Fibroblast of skin of left quadriceps (primary cell): ENCODE measurements around the gene CEP112.
A peak's percentile ranks its signal among the peaks of the same experiment; 100 is the strongest.

Source experiments
- DNase-seq, 2 experiments: peaks; one replicate each; pipeline ENCODE4 v3.0.0-alpha.2; 2013; ENCODE audit warnings: low read depth in 2 of 2

The CEP112 gene

DNA sequence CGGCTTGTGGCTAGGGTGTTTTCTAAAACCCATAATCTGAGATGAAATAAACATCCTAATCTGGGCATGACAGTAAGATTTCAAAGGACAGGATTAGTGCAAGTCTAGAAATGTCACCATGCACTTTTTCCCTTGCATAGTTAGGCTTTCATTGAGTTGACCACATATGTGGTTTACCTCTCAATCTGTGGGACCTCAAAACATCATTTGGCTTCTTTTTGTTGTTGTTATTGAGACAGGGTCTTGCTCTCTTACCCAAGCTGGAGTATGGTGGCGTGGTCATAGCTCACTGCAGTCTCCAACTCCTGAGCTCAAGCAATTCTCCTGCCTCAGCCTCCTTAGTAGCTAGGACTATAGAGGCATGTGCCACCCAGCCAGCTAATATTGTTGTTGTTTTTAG is 197.8 kb downstream of the CEP112 start:
- no peak for DNase-seq

GRCh38 chr17:65990593-65990992 is 201.3 kb downstream of the CEP112 start:
- DNase-seq: no peak

- no peak for DNase-seq
Measured at GRCh38 chr17:65988451-65988850, 203.5 kb downstream of the CEP112 start.

- peak in 1 of 2 experiments; percentile 4 for DNase-seq
Measured at GRCh38 chr17:65987988-65988387, 203.9 kb downstream of the CEP112 start.

DNA sequence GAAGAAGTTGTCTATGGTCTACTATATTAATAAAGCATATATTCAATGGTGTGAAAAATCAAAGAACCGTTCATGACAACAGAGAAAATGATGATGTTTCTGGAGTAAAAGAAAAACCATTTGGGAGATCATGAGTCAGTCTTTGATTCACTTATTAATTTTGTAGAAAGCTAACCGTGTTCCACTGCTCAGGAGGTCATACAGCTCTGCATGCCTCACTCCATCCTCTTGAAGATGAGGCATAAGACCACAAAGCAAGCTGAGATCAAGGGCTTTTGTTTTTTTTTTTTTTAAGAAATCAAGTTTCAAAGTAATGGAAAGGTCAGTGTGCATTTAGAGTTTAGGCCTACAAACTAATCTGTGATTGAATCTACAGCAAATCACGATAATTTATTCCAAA is 206.4 kb downstream of the CEP112 start:
- DNase-seq: no peak

GRCh38 chr17:65984299-65984698 is 207.6 kb downstream of the CEP112 start:
- no peak for DNase-seq

- peak; percentile 53 to 54 for DNase-seq
Measured at GRCh38 chr17:65978871-65979270, 213.1 kb downstream of the CEP112 start.

GRCh38 chr17:65977041-65977440 is 214.9 kb downstream of the CEP112 start:
- DNase-seq: peak in 1 of 2 experiments; percentile 4

DNA sequence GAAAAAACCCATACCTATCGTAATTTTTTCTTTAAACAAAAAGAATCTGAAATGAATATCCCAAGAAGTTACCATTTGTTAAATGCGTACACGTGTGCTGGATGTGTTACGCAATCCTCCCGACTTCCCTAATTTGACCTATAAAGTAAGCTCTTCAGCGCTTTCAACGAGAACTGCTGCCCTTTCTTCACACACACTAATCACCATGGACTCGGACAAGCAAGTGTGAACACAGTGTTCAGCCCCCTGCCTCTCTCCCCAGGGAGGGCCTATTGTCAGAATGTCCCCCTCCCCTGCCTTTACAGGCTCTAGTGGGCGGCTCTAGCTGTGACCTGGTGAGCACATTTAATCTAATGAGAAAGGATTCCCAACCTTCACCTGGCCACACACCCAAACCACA is 216.1 kb downstream of the CEP112 start:
- DNase-seq: no peak

- DNase-seq: no peak
Measured at GRCh38 chr17:65973237-65973636, 218.7 kb downstream of the CEP112 start.

DNA sequence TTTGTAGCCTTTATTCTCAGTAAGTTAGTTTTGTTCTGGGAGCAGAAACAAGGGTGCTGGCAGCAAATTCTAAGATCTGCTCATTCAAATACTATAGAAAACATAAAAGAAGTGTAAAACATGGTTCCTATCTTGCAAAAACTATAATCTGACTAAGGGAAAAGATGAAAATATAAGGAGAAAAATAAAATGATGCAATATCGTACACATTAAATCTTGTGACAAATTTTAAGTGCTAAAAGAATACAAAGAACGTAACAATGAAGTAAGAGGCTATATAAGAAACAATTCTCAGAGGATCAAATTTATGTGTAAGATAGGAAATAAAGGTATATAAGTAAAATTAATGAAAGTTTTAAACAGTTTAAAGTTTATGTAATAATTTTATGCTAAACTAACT is 224.6 kb downstream of the CEP112 start:
- DNase-seq: no peak

DNA sequence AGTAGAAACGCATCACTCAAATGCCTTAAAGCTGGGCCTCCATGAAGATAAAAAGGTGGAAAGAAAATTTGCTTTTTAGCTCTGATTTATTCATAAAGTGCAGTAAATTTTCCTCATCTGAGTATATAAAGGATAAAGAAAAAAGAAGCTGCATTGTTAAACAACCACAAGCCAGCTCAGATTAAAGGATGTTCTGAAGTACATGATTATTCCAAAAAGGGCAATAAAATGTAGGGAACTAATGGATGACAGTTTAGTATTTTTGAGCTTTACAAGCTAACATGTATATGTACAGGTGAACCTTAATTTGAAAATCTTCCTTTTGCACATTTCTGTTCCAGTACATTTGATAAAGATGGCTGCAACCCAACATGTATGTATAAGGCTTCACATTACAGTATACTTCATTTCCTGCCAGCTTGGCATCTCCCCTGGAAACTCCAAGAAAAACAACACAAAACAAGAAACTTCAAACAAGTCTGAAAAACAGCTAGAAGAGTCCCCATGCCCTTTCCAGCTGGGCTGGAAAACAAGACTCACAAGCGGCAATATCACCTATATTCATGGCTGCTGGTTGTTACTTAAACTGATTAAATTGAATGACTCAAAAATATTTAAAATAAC is 225.7 kb downstream of the CEP112 start:
- DNase-seq: no peak

GRCh38 chr17:65963179-65963578 is 228.8 kb downstream of the CEP112 start:
- DNase-seq: no peak

- DNase-seq: no peak
Measured at GRCh38 chr17:65959630-65960029, 232.3 kb downstream of the CEP112 start.

DNA sequence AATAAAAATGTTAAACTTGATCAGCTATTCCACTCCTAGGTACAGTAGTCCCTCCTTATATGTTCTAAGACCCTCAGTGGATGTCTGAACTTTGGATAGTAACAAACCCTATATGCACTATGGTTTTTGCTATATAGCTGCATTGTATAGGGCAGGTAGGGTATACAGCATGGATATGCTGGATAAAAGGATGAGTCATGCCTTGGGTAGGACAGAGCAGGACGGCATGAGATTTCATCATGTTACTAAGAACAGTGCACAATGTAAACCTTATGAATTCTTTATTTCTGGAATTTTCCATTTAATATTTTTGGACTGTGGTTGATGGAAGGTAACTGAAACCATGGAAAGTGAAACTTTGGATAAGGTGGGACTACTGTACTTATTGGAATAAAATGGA is 235.1 kb downstream of the CEP112 start:
- DNase-seq: no peak

- no peak for DNase-seq
Measured at GRCh38 chr17:65954148-65954449, 237.8 kb downstream of the CEP112 start.

DNA sequence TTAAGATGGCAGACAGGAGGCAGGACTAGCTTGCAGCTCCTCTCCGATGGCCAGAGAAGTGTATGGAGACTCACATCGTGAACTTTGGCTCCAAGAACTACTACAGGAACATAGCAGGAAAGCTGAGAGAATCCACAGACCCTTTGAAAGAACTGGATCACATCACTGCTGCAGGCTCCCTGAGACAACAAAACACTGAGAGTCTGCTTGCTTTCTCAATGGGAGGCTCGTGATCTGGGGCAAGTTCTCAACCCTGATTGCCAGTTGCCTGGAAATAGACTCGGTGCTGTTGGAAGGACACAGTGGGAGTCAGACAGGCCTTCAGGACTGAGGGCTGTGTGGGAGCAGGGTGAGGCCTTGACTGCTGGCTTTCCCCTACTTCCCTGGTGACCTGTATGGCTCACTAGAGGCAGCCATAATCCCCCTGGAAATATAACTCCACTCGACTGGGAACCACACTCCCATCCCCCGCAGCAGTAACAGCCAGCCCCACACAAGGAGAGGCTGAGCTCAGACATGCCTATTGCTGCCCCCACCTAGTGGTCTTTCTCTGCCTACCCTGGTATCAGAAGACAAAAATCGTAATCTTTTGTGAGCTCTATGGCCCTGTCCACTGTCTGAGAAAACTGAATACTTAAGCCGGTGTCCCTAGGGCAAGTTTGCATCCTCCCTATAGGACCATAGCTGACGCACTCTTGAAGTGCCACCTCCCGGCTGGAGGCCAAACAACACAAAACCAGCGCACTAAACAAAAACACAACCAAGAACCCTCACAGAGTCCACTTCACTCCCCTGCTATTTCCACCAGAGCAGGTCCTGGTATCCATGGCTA is 238.4 kb downstream of the CEP112 start:
- no peak for DNase-seq

DNA sequence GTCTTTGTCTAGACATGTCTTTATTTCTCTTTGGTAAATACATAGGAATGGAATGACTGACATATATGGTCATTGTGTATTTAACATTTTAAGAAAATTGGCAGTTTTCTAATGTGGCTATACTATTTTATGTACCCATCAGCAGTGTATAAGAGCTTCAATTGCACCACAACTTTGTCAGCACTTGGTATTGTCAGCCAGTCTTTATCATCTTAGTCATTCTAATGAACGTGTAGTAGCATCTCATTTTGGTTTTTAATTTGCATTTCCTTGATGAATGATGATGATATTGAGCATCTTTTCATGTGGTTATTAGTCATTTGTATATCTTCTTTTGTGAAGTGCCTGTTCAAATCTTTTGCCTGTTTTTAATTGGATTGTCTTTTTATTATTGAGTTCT is 239.3 kb downstream of the CEP112 start:
- DNase-seq: no peak

GRCh38 chr17:65952015-65952414 is 239.9 kb downstream of the CEP112 start:
- no peak for DNase-seq

DNA sequence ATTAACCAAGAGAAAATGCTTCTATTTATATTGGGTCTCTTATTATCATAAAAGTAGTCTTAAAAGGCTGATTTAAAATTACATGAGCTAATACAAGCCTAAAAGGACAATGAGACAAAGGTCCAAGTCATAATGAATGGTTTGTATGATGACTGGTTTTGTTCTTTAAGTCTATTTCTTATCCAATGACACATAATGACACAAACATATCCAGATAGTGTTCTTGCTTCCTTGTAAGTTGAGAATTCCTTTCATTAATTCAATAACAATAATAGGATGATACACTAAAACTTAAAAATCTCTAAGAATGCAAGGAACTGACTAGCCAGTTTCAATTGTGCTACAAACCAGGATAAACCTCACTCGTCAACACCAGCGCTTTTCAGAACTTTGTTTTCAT is 244.1 kb downstream of the CEP112 start:
- DNase-seq: no peak

- DNase-seq: no peak
Measured at GRCh38 chr17:65942592-65942991, 249.3 kb downstream of the CEP112 start.

DNA sequence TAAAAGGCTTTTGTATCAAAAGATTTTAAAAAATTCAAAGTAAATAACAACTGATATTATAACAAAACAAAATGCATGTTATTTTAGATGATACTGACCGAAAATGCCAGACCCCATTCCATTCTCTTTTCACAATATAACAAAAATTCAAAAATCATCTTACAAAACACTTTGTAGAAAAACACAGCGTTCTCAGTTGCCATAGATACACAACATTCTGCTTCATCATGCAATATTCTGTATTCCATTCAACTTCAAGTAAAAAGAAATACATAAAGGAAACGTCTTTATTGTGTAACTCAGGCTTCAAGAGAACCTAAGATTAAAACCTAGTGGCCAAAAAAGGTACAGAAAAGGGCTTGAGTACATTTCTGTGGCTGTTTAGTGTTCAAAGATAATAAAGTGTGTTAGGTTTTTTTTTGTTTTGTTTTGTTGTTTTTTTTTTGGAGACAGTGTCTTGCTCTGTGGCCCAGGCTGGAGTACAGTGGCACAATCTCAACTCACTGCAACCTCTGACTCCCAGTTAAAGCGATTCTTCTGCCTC is 250.5 kb downstream of the CEP112 start:
- no peak for DNase-seq

- peak in 1 of 2 experiments; percentile 16 for DNase-seq
Measured at GRCh38 chr17:65936013-65936412, 255.9 kb downstream of the CEP112 start.
